ENCODE results near the gene CARD11. TPM values are rescaled to one million over a fixed set of nuclear protein-coding genes. Genes with fewer than 3 reads are reported as not detected.

CARD11 gene
- total RNA-seq, 1 experiment from 2014 or later, result 79.2 TPM

DNA sequence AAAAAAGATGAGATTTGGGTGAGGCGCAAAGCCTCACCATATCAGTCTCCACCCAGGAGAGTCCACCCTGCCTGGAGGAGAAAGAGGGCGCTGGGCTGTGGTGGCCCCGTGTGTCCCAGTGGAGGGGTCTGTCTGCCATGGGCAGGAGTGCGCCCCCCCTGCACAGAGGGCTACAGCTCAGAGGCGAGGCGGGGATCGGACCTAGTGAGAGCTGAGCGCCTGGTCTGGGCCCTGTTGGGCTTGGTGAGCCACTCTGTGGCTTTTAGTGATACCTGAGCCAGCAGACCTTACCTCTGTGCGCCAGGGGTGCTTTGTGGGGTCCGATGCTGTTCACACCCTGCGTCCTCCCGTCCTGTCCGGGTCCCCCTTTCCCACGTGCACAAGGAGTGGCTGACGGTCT, 173.7 kb downstream of the CARD11 start:
- H3K27ac Mint-ChIP-seq (ENCODE audit: unreplicated experiment), result peak overlapping the region; percentile 3
- H3K4me3 Mint-ChIP-seq (ENCODE audit: low read depth, unreplicated experiment), result peak overlapping the region; percentile 3
- no peaks in the 10 kb centered on the region for H3K9me3 Mint-ChIP-seq (ENCODE audit: low read depth, unreplicated experiment)
- no peaks in the 10 kb centered on the region for H3K27me3 Mint-ChIP-seq (ENCODE audit: unreplicated experiment)
- H3K36me3 Mint-ChIP-seq (ENCODE audit: insufficient read depth, unreplicated experiment), result peaks cover 16% of the 10 kb centered on the region
- no peak for DNase-seq
- intact Hi-C loops (cut with micrococcal nuclease; ENCODE audit: unreplicated experiment), result loop anchor here (10.0 kb wide), 1 partner anchor 1025 kb away; no protein-coding TSS in a partner anchor
- CTCF ChIA-PET, result interaction anchor here (0.6 kb wide), 1 partner anchor 110 kb away, joined by 3 read pairs; no protein-coding TSS in a partner anchor
- no TSS peak for BruUV-seq (replicated peaks)
- TF ChIP-seq, protein P1, sequence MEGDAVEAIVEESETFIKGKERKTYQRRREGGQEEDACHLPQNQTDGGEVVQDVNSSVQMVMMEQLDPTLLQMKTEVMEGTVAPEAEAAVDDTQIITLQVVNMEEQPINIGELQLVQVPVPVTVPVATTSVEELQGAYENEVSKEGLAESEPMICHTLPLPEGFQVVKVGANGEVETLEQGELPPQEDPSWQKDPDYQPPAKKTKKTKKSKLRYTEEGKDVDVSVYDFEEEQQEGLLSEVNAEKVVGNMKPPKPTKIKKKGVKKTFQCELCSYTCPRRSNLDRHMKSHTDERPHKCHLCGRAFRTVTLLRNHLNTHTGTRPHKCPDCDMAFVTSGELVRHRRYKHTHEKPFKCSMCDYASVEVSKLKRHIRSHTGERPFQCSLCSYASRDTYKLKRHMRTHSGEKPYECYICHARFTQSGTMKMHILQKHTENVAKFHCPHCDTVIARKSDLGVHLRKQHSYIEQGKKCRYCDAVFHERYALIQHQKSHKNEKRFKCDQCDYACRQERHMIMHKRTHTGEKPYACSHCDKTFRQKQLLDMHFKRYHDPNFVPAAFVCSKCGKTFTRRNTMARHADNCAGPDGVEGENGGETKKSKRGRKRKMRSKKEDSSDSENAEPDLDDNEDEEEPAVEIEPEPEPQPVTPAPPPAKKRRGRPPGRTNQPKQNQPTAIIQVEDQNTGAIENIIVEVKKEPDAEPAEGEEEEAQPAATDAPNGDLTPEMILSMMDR (IDR thresholded peaks at IDR 0.05; ENCODE audit: unreplicated experiment), result no peak
- peaks cover 30% of the 10 kb centered on the region for H3K4me1 Mint-ChIP-seq (ENCODE audit: low read depth, unreplicated experiment)

DNA sequence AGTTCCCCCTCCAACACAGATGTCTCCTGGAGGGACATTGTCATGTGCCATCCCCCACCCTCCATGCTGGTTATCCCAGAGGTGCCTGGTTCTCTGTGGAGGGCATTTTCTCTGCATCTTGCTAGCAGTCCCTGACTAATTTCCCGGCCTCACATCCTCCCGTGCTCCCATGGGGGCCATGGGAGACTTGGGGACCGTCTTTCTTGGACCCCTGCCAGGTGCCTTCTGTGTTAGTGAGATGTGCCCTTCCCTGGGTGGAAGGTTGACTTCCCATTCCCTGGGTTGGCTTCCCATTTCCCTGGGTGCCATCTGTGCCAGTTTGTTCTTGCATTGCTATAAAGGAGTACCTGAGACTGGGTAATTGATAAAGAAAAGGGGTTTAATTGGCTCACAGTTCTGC, 177.1 kb downstream of the CARD11 start:
- Mint-ChIP-seq H3K27me3 (ENCODE audit: unreplicated experiment) (no peaks in the 10 kb centered on the region), H3K4me1 (ENCODE audit: low read depth, unreplicated experiment) (peaks cover 44% of the 10 kb centered on the region), H3K9me3 (ENCODE audit: low read depth, unreplicated experiment) (no peaks in the 10 kb centered on the region), H3K36me3 (ENCODE audit: insufficient read depth, unreplicated experiment) (peaks cover 27% of the 10 kb centered on the region), H3K27ac (ENCODE audit: unreplicated experiment) (no peak overlapping the region), H3K4me3 (ENCODE audit: low read depth, unreplicated experiment) (no peak overlapping the region)
- DNase-seq, result no peak
- TF ChIP-seq, protein P1 (IDR thresholded peaks at IDR 0.05; ENCODE audit: unreplicated experiment), result no peak
- CTCF ChIA-PET, result interaction anchor here (0.6 kb wide), 1 partner anchor 1548 kb away, joined by 3 read pairs; no protein-coding TSS in a partner anchor
- intact Hi-C loops (cut with micrococcal nuclease; ENCODE audit: unreplicated experiment), result loop anchor here (10.0 kb wide), 1 partner anchor 1028 kb away; no protein-coding TSS in a partner anchor
- BruUV-seq (replicated peaks), result no TSS peak

DNA sequence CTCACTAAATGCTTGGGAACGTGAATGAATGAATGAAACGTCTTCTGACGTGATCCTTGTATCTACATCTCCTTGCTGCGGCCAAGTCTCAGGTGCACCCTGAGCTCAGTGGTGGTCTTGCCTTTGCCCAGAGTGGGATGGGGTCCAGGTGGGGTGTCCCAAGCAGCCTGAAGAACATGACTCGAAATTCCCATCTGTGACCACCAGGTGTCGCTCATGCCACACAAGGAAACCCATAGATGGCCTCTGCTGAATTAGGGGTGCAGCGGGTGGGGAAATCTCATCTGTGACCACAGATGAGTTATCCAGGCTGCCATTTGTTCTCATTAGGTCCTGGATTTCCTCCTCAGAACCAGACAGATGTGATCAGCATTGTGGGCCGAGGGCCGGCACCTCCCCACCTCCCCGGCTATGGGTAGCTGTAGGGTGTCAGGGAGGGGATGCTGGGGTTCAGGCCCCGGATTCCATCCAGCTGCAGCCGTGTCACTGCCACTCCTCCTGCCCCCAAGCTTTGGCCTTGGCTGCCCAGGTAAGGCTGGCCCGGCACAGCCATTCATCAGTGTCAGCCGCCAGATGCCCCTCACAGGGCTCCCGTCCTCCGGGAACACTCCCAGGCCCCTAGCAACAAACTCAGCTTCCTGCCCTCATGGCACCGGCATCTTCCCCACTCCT, 178.5 kb downstream of the CARD11 start:
- TF ChIP-seq, protein P1 (IDR thresholded peaks at IDR 0.05; ENCODE audit: unreplicated experiment), result peak; percentile 99
- H3K27ac Mint-ChIP-seq (ENCODE audit: unreplicated experiment), result peak overlapping the region; percentile 100

DNA sequence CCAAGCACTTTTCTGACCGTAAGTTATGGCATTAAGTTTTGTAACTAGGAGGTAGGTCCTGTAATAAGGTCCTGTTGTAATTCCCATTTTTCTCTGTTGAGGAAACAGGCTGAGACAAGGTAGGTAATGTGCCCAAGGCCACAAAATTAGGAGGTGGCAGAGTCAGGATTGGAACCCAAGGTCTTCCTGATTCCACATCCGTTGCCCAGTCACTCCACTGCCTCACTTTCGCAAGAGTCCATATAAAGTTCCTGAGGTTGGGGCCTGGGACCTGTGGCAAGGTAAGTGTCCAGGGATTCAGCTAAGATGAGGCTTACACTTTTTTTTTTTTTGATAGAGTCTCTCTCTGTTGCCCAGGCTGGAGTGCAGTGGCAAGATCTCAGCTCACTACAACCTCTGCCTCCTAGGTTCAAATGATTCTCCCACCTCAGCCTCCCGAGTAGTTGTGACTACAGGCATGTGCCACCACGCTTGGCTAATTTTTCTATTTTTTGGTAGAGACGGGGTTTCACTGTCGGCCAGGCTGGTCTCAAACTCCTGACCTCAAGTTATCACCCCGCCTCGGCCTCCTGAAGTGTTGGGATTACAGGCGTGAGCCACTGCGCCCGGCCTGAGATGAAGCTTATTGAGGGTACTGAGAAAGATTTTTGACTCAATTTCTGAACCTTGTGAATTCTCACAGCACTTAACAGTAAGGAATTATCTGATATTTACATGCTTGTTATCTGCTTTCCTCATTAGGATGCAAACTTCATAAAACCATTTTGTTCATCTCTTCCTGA, 179.3 kb downstream of the CARD11 start:
- Mint-ChIP-seq H3K27me3 (ENCODE audit: unreplicated experiment) (no peaks in the 10 kb centered on the region), H3K9me3 (ENCODE audit: low read depth, unreplicated experiment) (no peaks in the 10 kb centered on the region), H3K4me1 (ENCODE audit: low read depth, unreplicated experiment) (peaks cover 44% of the 10 kb centered on the region), H3K4me3 (ENCODE audit: low read depth, unreplicated experiment) (peak overlapping the region; percentile 72), H3K27ac (ENCODE audit: unreplicated experiment) (peak overlapping the region; percentile 100), H3K36me3 (ENCODE audit: insufficient read depth, unreplicated experiment) (peaks cover 35% of the 10 kb centered on the region)
- TSS peak; percentile 84 for BruUV-seq (replicated peaks)
- TF ChIP-seq, protein P1 (IDR thresholded peaks at IDR 0.05; ENCODE audit: unreplicated experiment), result no peak
- no peak for DNase-seq
- intact Hi-C loops (cut with micrococcal nuclease; ENCODE audit: unreplicated experiment), result loop anchor here (5.0 to 10.0 kb wide), 3 partner anchors 42 to 1030 kb away; no protein-coding TSS in a partner anchor
- CTCF ChIA-PET, result interaction anchor here (1.0 to 1.5 kb wide), 2 partner anchors 104 to 438 kb away, joined by 3 to 4 read pairs; no protein-coding TSS in a partner anchor

More for the DNA sequence above, 178.5 kb downstream of the CARD11 start:
- Mint-ChIP-seq H3K4me3 (ENCODE audit: low read depth, unreplicated experiment) (peak overlapping the region; percentile 72), H3K36me3 (ENCODE audit: insufficient read depth, unreplicated experiment) (peaks cover 35% of the 10 kb centered on the region), H3K9me3 (ENCODE audit: low read depth, unreplicated experiment) (no peaks in the 10 kb centered on the region), H3K4me1 (ENCODE audit: low read depth, unreplicated experiment) (peaks cover 42% of the 10 kb centered on the region), H3K27me3 (ENCODE audit: unreplicated experiment) (no peaks in the 10 kb centered on the region)
- CTCF ChIA-PET, result interaction anchor here (0.8 to 1.3 kb wide), 2 partner anchors 20 to 808 kb away, joined by 3 read pairs; no protein-coding TSS in a partner anchor
- no TSS peak for BruUV-seq (replicated peaks)
- DNase-seq, result peak; percentile 84
- intact Hi-C loops (cut with micrococcal nuclease; ENCODE audit: unreplicated experiment), result loop anchor here (1.0 to 10.0 kb wide), 4 partner anchors 43 to 1030 kb away; no protein-coding TSS in a partner anchor
